GM12892 (cell line): Measurements from ENCODE around the gene S100A7A.

ENCODE experiments used
- POLR2A ChIP-seq: IDR thresholded peaks from 2 replicates; pipeline ENCODE4 v1.6.1; 2011; ENCODE audit warnings: low read depth, low read length, control low read depth
- POLR2AphosphoS5 ChIP-seq: IDR thresholded peaks from 2 replicates; pipeline ENCODE4 v1.6.1; 2011; ENCODE audit warnings: low read depth, low read length, control low read depth

DNA sequence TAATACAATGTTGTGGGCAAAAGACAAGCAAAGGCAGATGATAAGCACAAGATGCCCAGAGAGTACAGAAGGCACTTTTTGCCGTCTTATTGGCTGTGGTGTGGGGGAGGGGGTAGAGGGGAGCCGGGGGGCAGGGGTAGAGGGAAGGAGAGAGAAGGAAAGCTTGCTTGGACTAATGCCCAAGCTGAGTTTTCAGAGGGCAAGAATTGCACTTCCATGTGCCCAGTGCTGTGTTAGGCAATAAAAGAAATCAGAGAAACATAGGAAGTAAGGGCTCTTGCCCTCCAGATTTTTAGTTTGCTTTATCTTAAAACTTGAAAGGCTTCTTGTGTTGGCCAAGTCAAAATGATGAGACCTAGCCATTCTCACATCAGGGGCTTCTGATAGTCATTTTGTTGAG, 49.2 kb upstream of the S100A7A start:
- TF ChIP-seq POLR2AphosphoS5 (no peak), POLR2A (no peak)
